OCI-LY1 (cell line): ENCODE measurements around the gene ANKRD34A.
A peak's percentile ranks its signal among the peaks of the same experiment; 100 is the strongest.

Experiments
- H2AFZ ChIP-seq: fragments of 200-600 bp; sonication (generic), shearing (Covaris generic); 2 replicates; pipeline ENCODE4 v1.6.0; 2014; ENCODE audit warnings: antibody characterized with exemption, mild to moderate bottlenecking, low read length
- H3F3A ChIP-seq: fragments of 200-600 bp; sonication (generic), shearing (Covaris generic); 2 replicates; pipeline ENCODE4 v1.6.0; 2014; ENCODE audit warnings: mild to moderate bottlenecking, antibody characterized with exemption, low read length, moderate library complexity; ENCODE audit not compliant: insufficient read depth
- H3K27ac ChIP-seq: fragments of 200-600 bp; sonication (generic); 2 replicates; pipeline ENCODE4 v1.5.1; 2014; ENCODE audit warnings: low read length, mixed run types, mild to moderate bottlenecking, low read depth; ENCODE audit not compliant: poor library complexity, severe bottlenecking
- H3K27me3 ChIP-seq: fragments of 200-600 bp; sonication (generic); 2 replicates; pipeline ENCODE4 v1.6.0; 2014; ENCODE audit warnings: antibody characterized with exemption, mild to moderate bottlenecking, low read length, moderate library complexity; ENCODE audit not compliant: insufficient read depth
- H3K36me3 ChIP-seq: fragments of 200-600 bp; sonication (generic); 2 replicates; pipeline ENCODE4 v1.6.1; 2014; ENCODE audit warnings: mild to moderate bottlenecking, antibody characterized with exemption, low read length, moderate library complexity, mixed read lengths; ENCODE audit not compliant: insufficient read depth
- H3K4me1 ChIP-seq: fragments of 200-600 bp; sonication (generic); 2 replicates; pipeline ENCODE4 v1.5.1; 2014; ENCODE audit warnings: mild to moderate bottlenecking, low read length, moderate library complexity; ENCODE audit not compliant: insufficient read depth, severe bottlenecking
- H3K4me2 ChIP-seq: fragments of 200-600 bp; sonication (generic), shearing (Covaris generic); 2 replicates; pipeline ENCODE4 v1.6.1; 2014; ENCODE audit warnings: low read length
- H3K4me3 ChIP-seq: fragments of 200-600 bp; sonication (generic); 2 replicates; pipeline ENCODE4 v1.5.1; 2014; ENCODE audit warnings: low read length, low read depth, mild to moderate bottlenecking, mixed read lengths; ENCODE audit not compliant: poor library complexity, severe bottlenecking
- H3K79me2 ChIP-seq: fragments of 200-600 bp; shearing (Covaris generic); 2 replicates; pipeline ENCODE4 v1.6.1; 2016; ENCODE audit warnings: mixed run types, low read length, mixed read lengths; ENCODE audit not compliant: insufficient read depth
- H3K9ac ChIP-seq: fragments of 200-600 bp; sonication (generic), shearing (Covaris generic); 2 replicates; pipeline ENCODE4 v1.6.1; 2014; ENCODE audit warnings: mild to moderate bottlenecking, low read length, mixed read lengths
- H3K9me2 ChIP-seq: fragments of 200-600 bp; sonication (generic), shearing (Covaris generic); 2 replicates; pipeline ENCODE4 v1.6.1; 2014; ENCODE audit warnings: low read depth, mild to moderate bottlenecking, low read length, mixed read lengths
- H3K9me3 ChIP-seq: fragments of 200-600 bp; shearing (Covaris generic); 2 replicates; pipeline ENCODE4 v1.6.1; 2014; ENCODE audit warnings: low read length, mixed read lengths
- H4K20me1 ChIP-seq: fragments of 200-600 bp; sonication (generic), shearing (Covaris generic); 2 replicates; pipeline ENCODE4 v1.6.0; 2016; ENCODE audit warnings: mild to moderate bottlenecking, low read length; ENCODE audit not compliant: insufficient read depth
- EZH2 ChIP-seq: fragments of 200-600 bp; sonication (generic), shearing (Covaris generic); IDR thresholded peaks from 2 replicates; pipeline ENCODE4 v1.8.0; 2017; ENCODE audit warnings: borderline replicate concordance, mixed run types, mild to moderate bottlenecking, antibody characterized with exemption, low read length, moderate library complexity, mixed read lengths
- TF ChIP-seq, protein P1 (sequence below): fragments of 200-600 bp; sonication (generic), shearing (Covaris generic); IDR thresholded peaks from 2 replicates; pipeline ENCODE4 v1.5.1; 2017; ENCODE audit warnings: mild to moderate bottlenecking, antibody characterized with exemption, low read length, moderate library complexity, mixed read lengths

The ANKRD34A gene

DNA sequence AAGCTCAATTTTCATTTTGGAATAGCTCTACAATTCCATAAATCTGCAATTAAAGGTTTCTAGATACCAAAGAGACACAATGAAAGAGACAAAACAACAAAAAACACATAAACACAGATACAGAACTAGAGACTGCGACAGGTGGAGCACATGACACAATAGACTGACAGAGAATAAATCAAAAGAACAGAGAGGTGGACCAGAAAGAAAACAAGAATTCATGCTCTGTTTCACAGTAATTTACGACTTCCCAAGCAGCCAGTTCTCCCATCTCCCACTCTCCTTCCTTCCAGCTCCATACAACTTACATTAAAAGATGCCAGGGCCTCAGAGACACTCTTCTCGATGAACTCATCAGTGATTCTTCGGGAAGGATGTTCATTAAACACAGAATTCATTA is 22.0 kb downstream of the ANKRD34A start:
- H3K9me2 ChIP-seq: no peaks in the 10 kb centered on the region
- no peaks in the 10 kb centered on the region for H3F3A ChIP-seq
- H3K4me2 ChIP-seq: no peak overlapping the region
- H3K79me2 ChIP-seq: no peaks in the 10 kb centered on the region
- no peak overlapping the region for H3K9ac ChIP-seq
- no peak overlapping the region for H2AFZ ChIP-seq
- TF ChIP-seq, protein P1, sequence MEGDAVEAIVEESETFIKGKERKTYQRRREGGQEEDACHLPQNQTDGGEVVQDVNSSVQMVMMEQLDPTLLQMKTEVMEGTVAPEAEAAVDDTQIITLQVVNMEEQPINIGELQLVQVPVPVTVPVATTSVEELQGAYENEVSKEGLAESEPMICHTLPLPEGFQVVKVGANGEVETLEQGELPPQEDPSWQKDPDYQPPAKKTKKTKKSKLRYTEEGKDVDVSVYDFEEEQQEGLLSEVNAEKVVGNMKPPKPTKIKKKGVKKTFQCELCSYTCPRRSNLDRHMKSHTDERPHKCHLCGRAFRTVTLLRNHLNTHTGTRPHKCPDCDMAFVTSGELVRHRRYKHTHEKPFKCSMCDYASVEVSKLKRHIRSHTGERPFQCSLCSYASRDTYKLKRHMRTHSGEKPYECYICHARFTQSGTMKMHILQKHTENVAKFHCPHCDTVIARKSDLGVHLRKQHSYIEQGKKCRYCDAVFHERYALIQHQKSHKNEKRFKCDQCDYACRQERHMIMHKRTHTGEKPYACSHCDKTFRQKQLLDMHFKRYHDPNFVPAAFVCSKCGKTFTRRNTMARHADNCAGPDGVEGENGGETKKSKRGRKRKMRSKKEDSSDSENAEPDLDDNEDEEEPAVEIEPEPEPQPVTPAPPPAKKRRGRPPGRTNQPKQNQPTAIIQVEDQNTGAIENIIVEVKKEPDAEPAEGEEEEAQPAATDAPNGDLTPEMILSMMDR: no peak
- no peak for TF ChIP-seq EZH2
- H3K27me3 ChIP-seq: no peaks in the 10 kb centered on the region
- H3K9me3 ChIP-seq: no peaks in the 10 kb centered on the region
- no peaks in the 10 kb centered on the region for H4K20me1 ChIP-seq
- peaks cover 17% of the 10 kb centered on the region for H3K36me3 ChIP-seq
- peaks cover 10% of the 10 kb centered on the region for H3K4me1 ChIP-seq
- no peak overlapping the region for H3K27ac ChIP-seq
- H3K4me3 ChIP-seq: no peak overlapping the region

DNA sequence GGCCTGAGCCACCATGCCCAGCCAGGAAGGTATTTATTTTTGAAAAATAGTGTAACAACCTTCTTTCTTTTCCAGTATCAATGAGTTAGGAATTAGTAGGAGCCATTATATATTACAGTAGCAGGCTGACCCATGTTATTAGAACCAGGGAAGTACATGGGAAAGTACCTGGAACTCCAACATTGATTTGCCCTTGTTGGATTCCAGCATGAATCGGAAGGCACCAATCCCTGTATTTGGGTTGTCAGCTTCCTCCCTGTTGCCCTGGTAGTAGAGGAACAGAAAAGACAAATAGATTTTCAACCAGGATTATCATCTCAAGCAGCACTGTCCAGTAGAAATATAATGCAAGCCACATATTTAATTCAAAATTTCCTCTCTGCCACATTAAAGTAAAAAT is 26.9 kb downstream of the ANKRD34A start:
- no peak overlapping the region for H3K4me2 ChIP-seq
- TF ChIP-seq, protein P1: no peak
- TF ChIP-seq EZH2: no peak
- H4K20me1 ChIP-seq: no peaks in the 10 kb centered on the region
- H3K9me2 ChIP-seq: no peaks in the 10 kb centered on the region
- H2AFZ ChIP-seq: no peak overlapping the region
- no peaks in the 10 kb centered on the region for H3K9me3 ChIP-seq
- no peaks in the 10 kb centered on the region for H3K79me2 ChIP-seq
- H3K4me1 ChIP-seq: peaks cover 26% of the 10 kb centered on the region
- no peak overlapping the region for H3K4me3 ChIP-seq
- no peaks in the 10 kb centered on the region for H3F3A ChIP-seq
- no peaks in the 10 kb centered on the region for H3K27me3 ChIP-seq
- H3K9ac ChIP-seq: no peak overlapping the region
- peaks cover 17% of the 10 kb centered on the region for H3K36me3 ChIP-seq
- H3K27ac ChIP-seq: no peak overlapping the region

DNA sequence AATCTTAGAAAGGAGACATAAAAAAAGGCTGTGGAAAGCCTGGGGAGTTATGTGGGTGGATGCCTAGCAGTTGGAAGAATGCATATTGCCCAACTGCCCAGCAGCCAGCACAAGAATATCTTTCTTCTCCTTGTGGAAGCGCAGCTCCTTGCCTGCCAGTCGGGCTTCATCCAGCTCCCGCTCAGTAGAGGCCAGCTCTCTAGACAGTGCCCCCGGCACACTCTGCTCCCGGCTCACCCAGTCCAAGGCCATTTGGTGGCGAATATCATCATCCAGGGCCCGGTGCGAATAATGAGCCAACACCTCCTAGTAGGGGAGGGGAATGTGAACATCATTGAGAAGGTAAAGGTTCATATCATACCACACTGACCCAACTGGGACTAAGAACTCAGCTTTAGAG is 28.1 kb downstream of the ANKRD34A start:
- TF ChIP-seq EZH2: no peak
- TF ChIP-seq, protein P1: no peak
- no peak overlapping the region for H3K9ac ChIP-seq
- no peaks in the 10 kb centered on the region for H3F3A ChIP-seq
- no peaks in the 10 kb centered on the region for H4K20me1 ChIP-seq
- peak overlapping the region; percentile 10 for H3K27ac ChIP-seq
- H3K79me2 ChIP-seq: no peaks in the 10 kb centered on the region
- no peak overlapping the region for H2AFZ ChIP-seq
- peaks cover 13% of the 10 kb centered on the region for H3K36me3 ChIP-seq
- H3K4me2 ChIP-seq: no peak overlapping the region
- no peaks in the 10 kb centered on the region for H3K27me3 ChIP-seq
- no peak overlapping the region for H3K4me3 ChIP-seq
- H3K9me3 ChIP-seq: no peaks in the 10 kb centered on the region
- H3K4me1 ChIP-seq: peaks cover 33% of the 10 kb centered on the region
- no peaks in the 10 kb centered on the region for H3K9me2 ChIP-seq
